ENCODE data around the gene ZNF462. TPM values are rescaled to one million over a fixed set of nuclear protein-coding genes. Genes with fewer than 3 reads are reported as not detected.

ZNF462 gene
- total RNA-seq, 4 donors from 2014 or later, result 17.8 to 22.3 (median 21.4) TPM

DNA sequence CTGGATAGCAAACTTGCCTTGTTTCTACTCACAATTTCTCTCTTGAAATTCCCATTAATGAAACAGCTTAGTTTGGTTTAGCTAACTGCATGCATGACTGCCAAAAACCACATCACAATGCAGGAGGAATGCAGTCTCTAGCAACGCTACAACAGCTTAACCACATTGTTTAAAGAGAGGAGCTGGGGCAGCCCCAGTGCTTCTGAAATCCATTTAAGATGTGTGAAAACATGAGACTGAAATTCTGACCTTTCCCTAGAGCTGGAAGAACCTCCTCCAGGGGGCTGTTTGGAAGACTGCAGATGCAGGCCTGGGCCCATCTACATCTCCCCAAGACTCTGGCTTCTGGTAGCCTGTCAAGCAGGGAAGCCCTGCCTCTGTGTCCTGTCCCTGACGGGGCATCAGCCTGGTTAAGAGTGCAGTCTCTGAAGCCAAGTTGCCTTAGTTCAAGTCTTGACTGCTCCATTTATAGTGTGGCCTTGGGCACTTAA lies 157.1 kb downstream of the ZNF462 start:
- Histone ChIP-seq H3K27me3 (no peaks in the 10 kb centered on the region), H3K4me3 (no peak overlapping the region), H3K4me1 (peaks cover 0 to 20% (median 10%) of the 10 kb centered on the region in 3 donors), H3K36me3 (no peaks in the 10 kb centered on the region), H3K27ac (peak overlapping the region in 2 of 4 donors; percentile 30 to 45), H3K9me3 (peaks cover 0 to 5% (median 0%) of the 10 kb centered on the region in 3 donors)
- 26 to 33% methylated on average over 2 of the region's 2 CpGs for WGBS, 2 donors
- intact Hi-C loops (cut with DNase I), result no loop called here
- DNase-seq, result no peak
- TF ChIP-seq CTCF (IDR thresholded peaks at IDR 0.05) (no peak), POLR2A (IDR thresholded peaks at IDR 0.05) (no peak)

DNA sequence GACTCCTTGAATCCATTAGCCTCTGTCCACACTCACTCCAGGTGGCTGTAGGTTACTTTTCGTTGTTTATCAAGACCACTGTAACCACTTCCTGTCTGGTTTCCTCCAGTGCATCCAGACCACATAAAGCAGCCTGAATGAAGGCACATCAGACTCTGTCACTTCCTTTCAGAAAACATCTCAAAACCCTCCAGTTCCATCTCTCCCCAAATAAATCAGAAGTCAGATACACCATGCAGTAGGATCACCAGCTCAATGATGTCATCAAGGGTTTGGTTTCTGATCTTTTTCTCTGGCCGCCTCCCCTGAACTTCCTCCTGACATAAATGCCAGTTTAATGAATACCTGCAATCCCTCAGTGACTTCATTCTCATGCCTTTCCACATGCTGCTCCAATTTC lies 161.2 kb downstream of the ZNF462 start:
- Histone ChIP-seq H3K27me3 (no peaks in the 10 kb centered on the region), H3K4me1 (peaks cover 0 to 16% (median 10%) of the 10 kb centered on the region in 3 donors), H3K4me3 (no peak overlapping the region), H3K36me3 (no peaks in the 10 kb centered on the region), H3K9me3 (no peaks in the 10 kb centered on the region), H3K27ac (no peak overlapping the region)
- TF ChIP-seq POLR2A (IDR thresholded peaks at IDR 0.05) (no peak), CTCF (IDR thresholded peaks at IDR 0.05) (no peak)
- intact Hi-C loops (cut with DNase I), result no loop called here
- no peak for DNase-seq
- 55 to 60% methylated on average over 2 of the region's 2 CpGs for WGBS, 2 donors

DNA sequence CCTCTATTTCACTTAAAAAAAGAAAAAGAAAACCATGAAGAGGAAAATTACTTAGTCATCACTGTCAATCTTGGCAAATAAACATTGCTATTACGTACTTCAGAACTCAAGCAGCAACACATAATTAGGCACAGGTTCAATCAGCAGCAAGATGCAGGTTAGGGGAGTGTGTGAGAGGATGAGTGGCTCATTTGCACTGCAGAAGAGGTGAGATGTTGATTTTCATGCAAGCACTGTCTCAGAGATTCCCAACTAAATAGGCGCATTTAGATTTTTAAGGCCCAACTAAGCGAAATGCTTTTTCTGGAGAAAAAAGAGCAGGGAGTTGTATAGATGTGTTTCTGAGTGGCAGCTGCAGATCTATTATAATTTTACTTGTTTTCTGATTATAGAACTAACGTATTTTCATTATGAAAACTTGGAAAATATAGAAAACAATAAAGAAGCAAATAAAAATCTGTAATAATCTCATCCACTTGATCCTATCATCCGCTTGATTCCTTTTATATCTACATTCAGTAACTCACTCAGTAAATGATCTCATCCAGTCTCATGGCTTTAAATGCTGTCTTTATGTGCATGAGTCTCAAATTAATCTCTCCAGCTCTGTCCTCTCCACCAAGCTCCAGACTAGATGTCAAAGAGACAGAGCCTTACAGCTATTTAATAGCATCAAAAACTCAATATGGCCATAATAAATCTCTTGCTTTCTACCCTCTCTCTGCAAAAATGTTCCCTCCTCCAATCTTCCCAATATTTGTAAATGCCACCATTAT lies 162.5 kb downstream of the ZNF462 start:
- no peak for TF ChIP-seq CTCF (IDR thresholded peaks at IDR 0.05)
- TF ChIP-seq POLR2A (IDR thresholded peaks at IDR 0.05), result no peak
- Histone ChIP-seq H3K27me3 (no peaks in the 10 kb centered on the region), H3K36me3 (no peaks in the 10 kb centered on the region), H3K4me3 (no peak overlapping the region), H3K27ac (no peak overlapping the region), H3K9me3 (no peaks in the 10 kb centered on the region), H3K4me1 (peaks cover 0 to 4% (median under 1%) of the 10 kb centered on the region in 3 donors)
- DNase-seq, result no peak
- WGBS, 2 donors, result 77 to 79% methylated on average over 5 of the region's 5 CpGs
- intact Hi-C loops (cut with DNase I), result no loop called here

DNA sequence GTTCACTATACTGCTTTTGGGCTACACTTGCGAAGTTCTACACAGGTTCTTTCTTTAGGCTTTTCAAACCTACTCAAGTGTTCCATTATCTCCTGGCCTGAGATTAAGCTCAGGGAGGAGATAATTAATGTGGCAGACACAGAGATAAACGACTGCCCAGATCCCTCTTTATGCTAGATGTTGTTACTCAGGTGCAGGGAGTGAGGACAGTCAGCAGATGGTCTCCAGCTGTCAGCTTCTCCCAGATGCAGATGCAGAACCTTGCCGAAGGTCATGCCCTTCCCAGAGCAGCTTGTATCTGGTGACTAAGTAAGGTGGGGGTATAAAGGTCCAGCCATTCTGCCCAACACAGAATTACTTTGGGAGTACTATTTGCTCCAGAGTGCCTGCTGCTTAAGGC lies 166.2 kb downstream of the ZNF462 start:
- H3K9me3 ChIP-seq, result no peaks in the 10 kb centered on the region
- H3K4me3 ChIP-seq, result no peak overlapping the region
- TF ChIP-seq POLR2A (IDR thresholded peaks at IDR 0.05) (no peak), CTCF (IDR thresholded peaks at IDR 0.05) (no peak)
- WGBS, 2 donors, result 67 to 82% methylated on average over 3 of the region's 3 CpGs
- H3K27me3 ChIP-seq, result no peaks in the 10 kb centered on the region
- no peak for DNase-seq
- intact Hi-C loops (cut with DNase I), result no loop called here
- H3K27ac ChIP-seq, result no peak overlapping the region
- no peaks in the 10 kb centered on the region for H3K36me3 ChIP-seq
- no peaks in the 10 kb centered on the region for H3K4me1 ChIP-seq

- Histone ChIP-seq H3K4me3 (no peak overlapping the region), H3K4me1 (no peaks in the 10 kb centered on the region), H3K27me3 (no peaks in the 10 kb centered on the region), H3K36me3 (no peaks in the 10 kb centered on the region), H3K27ac (no peak overlapping the region), H3K9me3 (no peaks in the 10 kb centered on the region)
- intact Hi-C loops (cut with DNase I), result no loop called here
- TF ChIP-seq CTCF (IDR thresholded peaks at IDR 0.05), result no peak
- no peak for TF ChIP-seq POLR2A (IDR thresholded peaks at IDR 0.05)
- DNase-seq, result no peak
- 51 to 56% methylated on average over 3 of the region's 3 CpGs for WGBS, 2 donors
These were observed 171.0 kb downstream of the ZNF462 start for GRCh38 chr9:107033966-107034365.
